ENCODE data around the gene TNNI2.

DNA sequence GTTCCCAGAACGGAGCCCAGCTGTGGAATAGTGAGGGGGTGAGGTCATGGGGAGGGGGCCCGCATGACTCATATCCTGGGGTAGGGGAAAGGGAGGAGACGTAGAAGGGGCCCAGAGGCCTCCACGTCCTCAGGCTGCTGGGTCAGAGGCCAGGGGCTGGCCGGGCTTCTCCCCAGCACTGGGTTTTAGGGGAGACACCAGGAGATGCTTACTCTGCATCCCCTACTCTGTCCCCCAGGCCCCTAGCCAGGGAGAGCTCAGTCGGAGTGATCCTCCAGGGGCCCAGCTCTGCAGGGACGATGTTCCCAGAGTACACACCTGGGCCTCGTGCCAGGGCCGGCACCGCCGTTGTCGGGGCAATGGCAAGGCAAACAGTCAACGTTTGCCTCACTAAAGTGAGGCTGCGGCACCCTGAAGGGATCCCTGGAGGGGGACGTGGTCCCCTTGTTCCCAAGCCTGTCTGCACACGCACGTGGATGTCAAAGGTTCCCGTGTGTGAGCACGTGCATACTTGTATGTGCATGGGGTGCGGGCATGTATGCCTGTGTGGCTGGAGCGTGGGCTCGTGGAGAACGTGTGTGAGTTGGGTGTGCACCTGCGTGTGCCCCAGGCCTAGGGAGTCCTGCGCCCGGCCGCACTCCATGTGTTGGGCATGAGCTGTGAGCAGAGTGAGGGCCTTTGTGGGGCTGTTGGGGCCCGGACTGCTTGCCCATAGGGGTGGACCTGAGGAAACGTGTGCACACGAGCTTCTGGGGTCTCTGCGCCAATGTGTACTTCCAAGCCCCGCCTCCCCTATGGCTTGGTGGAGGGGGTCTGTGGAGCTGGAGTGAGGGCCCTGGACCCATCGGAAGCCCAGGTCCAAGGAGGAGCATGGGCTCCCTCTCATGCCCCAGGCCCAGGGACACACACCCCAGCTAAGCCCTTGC lies 38.7 kb downstream of the TNNI2 start:
- TF ChIP-seq JUN (IDR thresholded peaks at IDR 0.05; ENCODE audit: borderline replicate concordance, insufficient read depth, insufficient read length, low read depth) (no peak), POLR2A (IDR thresholded peaks at IDR 0.05; ENCODE audit: low read depth, low read length) (no peak), FOS (IDR thresholded peaks at IDR 0.05; ENCODE audit: borderline replicate concordance, insufficient read depth, low read length) (no peak), EZH2 (IDR thresholded peaks at IDR 0.05; ENCODE audit: borderline replicate concordance, low read depth, low read length, severe bottlenecking) (no peak), POLR2AphosphoS5 (IDR thresholded peaks at IDR 0.05; ENCODE audit: insufficient read depth, low read depth, low read length) (no peak), MAX (IDR thresholded peaks at IDR 0.05; ENCODE audit: insufficient read depth, insufficient read length) (no peak), MYC (IDR thresholded peaks at IDR 0.05; ENCODE audit: low read depth, low read length) (no peak)
- TF ChIP-seq, protein P1, sequence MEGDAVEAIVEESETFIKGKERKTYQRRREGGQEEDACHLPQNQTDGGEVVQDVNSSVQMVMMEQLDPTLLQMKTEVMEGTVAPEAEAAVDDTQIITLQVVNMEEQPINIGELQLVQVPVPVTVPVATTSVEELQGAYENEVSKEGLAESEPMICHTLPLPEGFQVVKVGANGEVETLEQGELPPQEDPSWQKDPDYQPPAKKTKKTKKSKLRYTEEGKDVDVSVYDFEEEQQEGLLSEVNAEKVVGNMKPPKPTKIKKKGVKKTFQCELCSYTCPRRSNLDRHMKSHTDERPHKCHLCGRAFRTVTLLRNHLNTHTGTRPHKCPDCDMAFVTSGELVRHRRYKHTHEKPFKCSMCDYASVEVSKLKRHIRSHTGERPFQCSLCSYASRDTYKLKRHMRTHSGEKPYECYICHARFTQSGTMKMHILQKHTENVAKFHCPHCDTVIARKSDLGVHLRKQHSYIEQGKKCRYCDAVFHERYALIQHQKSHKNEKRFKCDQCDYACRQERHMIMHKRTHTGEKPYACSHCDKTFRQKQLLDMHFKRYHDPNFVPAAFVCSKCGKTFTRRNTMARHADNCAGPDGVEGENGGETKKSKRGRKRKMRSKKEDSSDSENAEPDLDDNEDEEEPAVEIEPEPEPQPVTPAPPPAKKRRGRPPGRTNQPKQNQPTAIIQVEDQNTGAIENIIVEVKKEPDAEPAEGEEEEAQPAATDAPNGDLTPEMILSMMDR (IDR thresholded peaks at IDR 0.05; ENCODE audit: extremely low read depth in 1 of 2, insufficient read depth in 1 of 2, low read depth in 1 of 2, low read length in 2 of 2) = no peak
